K562 (cell line): Measurements from ENCODE around the gene PEX6. TPM values are rescaled to one million over a fixed set of nuclear protein-coding genes. Genes with fewer than 3 reads are reported as not detected.
A peak's percentile ranks its signal among the peaks of the same experiment; 100 is the strongest.

Source experiments
- ATAC-seq: fragments of 200-7000 bp; cut with Tn5 transposase; 3 replicates; pipeline ENCODE4 v1.9.1; 2020; ENCODE audit warnings: moderate library complexity
- BruUV-seq: library from RNA; stranded (reverse); fragments of 400-500 nt; replicated peaks from 2 replicates; lab custom pipeline; 2021; lab: Mats Ljungman, UMichigan
- CTCF ChIA-PET: fragments of 300-600 bp; formaldehyde crosslinking; extraction: SDS; loops from one replicate; lab custom pipeline; 2021; ENCODE audit warnings: low intra/inter-chr PET ratio; lab: Yijun Ruan, JAX
- POLR2A ChIA-PET: fragments of 300-600, 350-650 bp; sonication (Branson Sonifier 250); formaldehyde crosslinking; extraction: SDS; loops from one replicate; lab custom pipeline; 2021; ENCODE audit warnings: antibody characterized with exemption, inconsistent platforms; lab: Yijun Ruan, JAX
- DNase-seq, 4 experiments: peaks; one replicate each; pipeline versions ENCODE4 v3.0.0 to v3.0.0-alpha.2; 2011 to 2018; ENCODE audit warnings: low spot score in 3 of 4, mixed read lengths in 3 of 4; ENCODE audit errors: extremely low read depth in 1 of 4
- FAIRE-seq: peaks from 2 replicates; lab custom pipeline; 2011; peaks lifted over from hg19 to GRCh38; lab: Jason Lieb, UNC
- H2AFZ ChIP-seq: 2 replicates; pipeline ENCODE4 v1.6.0; 2011; ENCODE audit warnings: low read depth, low read length, control low read depth, inconsistent platforms
- H3K27ac ChIP-seq: fragments of 200-600 bp; 3 replicates; pipeline ENCODE4 v1.8.0; 2011; ENCODE audit warnings: low read depth, mild to moderate bottlenecking, control low read depth, inconsistent platforms, low read length, moderate library complexity, mixed read lengths; ENCODE audit errors: extremely low read depth
- H3K27me3 ChIP-seq, 2 experiments: fragments of 300-600 bp in 1 of 2; 2 replicates in 1 of 2; 3 replicates in 1 of 2; pipeline versions ENCODE4 v1.6.0 to v1.8.0; 2011; ENCODE audit warnings: inconsistent platforms in 2 of 2, low read length in 2 of 2, mild to moderate bottlenecking in 1 of 2, mixed read lengths in 1 of 2, moderate library complexity in 1 of 2; ENCODE audit not compliant: control insufficient read depth in 2 of 2, insufficient read depth in 2 of 2
- H3K36me3 ChIP-seq: fragments of 300-600 bp; 3 replicates; pipeline ENCODE4 v1.8.0; 2011; ENCODE audit warnings: mild to moderate bottlenecking, low read length, inconsistent platforms; ENCODE audit not compliant: control insufficient read depth, insufficient read depth
- H3K4me1 ChIP-seq, 2 experiments: fragments of 200-600 bp in 1 of 2; replicated peaks in 1 of 2; 2 replicates in 1 of 2; 3 replicates in 1 of 2; pipeline versions ENCODE4 v1.5.1 to v1.8.0; 2011; ENCODE audit warnings: inconsistent platforms in 2 of 2, low read length in 2 of 2, mild to moderate bottlenecking in 1 of 2, mixed read lengths in 1 of 2, moderate library complexity in 1 of 2; ENCODE audit not compliant: control insufficient read depth in 2 of 2, insufficient read depth in 2 of 2
- H3K4me2 ChIP-seq: 2 replicates; pipeline ENCODE4 v1.6.1; 2011; ENCODE audit warnings: low read length, control low read depth, inconsistent platforms, mixed read lengths; ENCODE audit not compliant: insufficient read depth
- H3K4me3 ChIP-seq: fragments of 200-600 bp; sonication (generic), shearing (Covaris generic); 2 replicates; pipeline ENCODE4 v1.5.1; 2016; ENCODE audit warnings: control low read depth, inconsistent platforms
- H3K79me2 ChIP-seq: fragments of 200-600 bp; 3 replicates; pipeline ENCODE4 v1.8.0; 2011; ENCODE audit warnings: low read length, inconsistent platforms; ENCODE audit not compliant: control insufficient read depth, insufficient read depth
- H3K9ac ChIP-seq, 2 experiments: 2 replicates each; pipeline versions ENCODE4 v1.6.0 to v1.6.1; 2011; ENCODE audit warnings: low read depth in 2 of 2, low read length in 2 of 2, control low read depth in 1 of 2, inconsistent platforms in 1 of 2, mild to moderate bottlenecking in 1 of 2, mixed read lengths in 1 of 2; ENCODE audit not compliant: insufficient read depth in 1 of 2
- H3K9me1 ChIP-seq: one replicate; pipeline ENCODE4 v1.6.0; 2011; ENCODE audit warnings: inconsistent platforms, mild to moderate bottlenecking, low read length, moderate library complexity; ENCODE audit not compliant: control insufficient read depth, insufficient read depth
- H3K9me3 ChIP-seq: replicated peaks from 2 replicates; pipeline ENCODE4 v1.5.1; 2011; ENCODE audit warnings: low read depth, low read length, inconsistent platforms; ENCODE audit not compliant: control insufficient read depth, insufficient read depth
- H4K20me1 ChIP-seq: replicated peaks from 2 replicates; pipeline ENCODE4 v1.6.1; 2011; ENCODE audit warnings: low read length, inconsistent platforms, mixed read lengths; ENCODE audit not compliant: control insufficient read depth, insufficient read depth
- ARHGAP35 ChIP-seq: fragments of 450-650 bp; IDR thresholded peaks from 2 replicates; pipeline ENCODE4 v1.6.1; 2018; ENCODE audit not compliant: partially characterized antibody
- CBX3 ChIP-seq, 2 experiments: IDR thresholded peaks; 1 replicate in 1 of 2; 2 replicates in 1 of 2; pipeline ENCODE4 v1.6.1; 2012; ENCODE audit warnings: inconsistent platforms in 2 of 2, low read length in 2 of 2, borderline replicate concordance in 1 of 2, control low read depth in 1 of 2
- FUS ChIP-seq: fragments of 200-400 bp; formaldehyde crosslinking; optimal IDR thresholded peaks from 2 replicates; pipeline ENCODE3; 2017; ENCODE audit warnings: low read depth, low read length
- HNRNPL ChIP-seq: fragments of 200-400 bp; formaldehyde crosslinking; IDR thresholded peaks from 2 replicates; pipeline ENCODE4 v1.6.1; 2017; ENCODE audit warnings: low read depth, mild to moderate bottlenecking, low read length
- NFYB ChIP-seq: IDR thresholded peaks from 2 replicates; pipeline ENCODE4 v1.6.1; 2011; ENCODE audit warnings: mild to moderate bottlenecking, moderate library complexity; ENCODE audit not compliant: insufficient read length; ENCODE audit errors: extremely low read depth
- PTRF ChIP-seq: fragments of 450-650 bp; IDR thresholded peaks from 2 replicates; pipeline ENCODE4 v1.6.1; 2016; ENCODE audit warnings: mild to moderate bottlenecking, missing genetic modification characterization, missing compliant biosample characterization
- PYGO2 ChIP-seq: fragments of 450-650 bp; IDR thresholded peaks from 2 replicates; pipeline ENCODE4 v1.6.1; 2016; ENCODE audit warnings: mild to moderate bottlenecking, missing genetic modification characterization, moderate library complexity, missing compliant biosample characterization
- SMARCB1 ChIP-seq: IDR thresholded peaks from 2 replicates; pipeline ENCODE4 v1.6.1; 2011; ENCODE audit warnings: improper control_type of control experiment, low read depth; ENCODE audit not compliant: insufficient read length
- TCF7L2 ChIP-seq: fragments of 150-350 bp; IDR thresholded peaks from 2 replicates; pipeline ENCODE4 v1.6.1; 2016; ENCODE audit warnings: low read depth, mild to moderate bottlenecking, low read length, moderate library complexity
- TEAD4 ChIP-seq, 2 experiments: sonication (generic) in 1 of 2; formaldehyde crosslinking in 1 of 2; IDR thresholded peaks; 2 replicates each; pipeline versions ENCODE4 v1.6.1 to v1.8.0; 2012 to 2022; ENCODE audit warnings: borderline replicate concordance in 1 of 2, inconsistent platforms in 1 of 2, low read length in 1 of 2, mild to moderate bottlenecking in 1 of 2, missing genetic modification reagents in 1 of 2
- ZNF551 ChIP-seq: fragments of 250-450 bp; sonication (Bioruptor Pico); IDR thresholded peaks from 2 replicates; pipeline ENCODE4 v1.5.0; 2021; ENCODE audit warnings: mild to moderate bottlenecking, moderate library complexity
- ZNF77 ChIP-seq: fragments of 250-450 bp; sonication (Bioruptor Pico); IDR thresholded peaks from 2 replicates; pipeline ENCODE4 v1.5.0; 2020
- WGBS: fragments of 100-300 bp; shearing (Covaris generic); methylation state at CpG from one replicate; pipeline ENCODE4 v1.1.6; 2016; ENCODE audit warnings: low coverage, mixed read lengths; ENCODE audit not compliant: insufficient coverage; ENCODE audit errors: missing lambda C conversion rate; 5-methylcytosine and 5-hydroxymethylcytosine counted together
- in situ Hi-C: fragments of 300-500 bp; cut with MboI; formaldehyde crosslinking; loops from 4 replicates; pipeline ENCODE4 v1.15.0; 2018; ENCODE audit warnings: inconsistent platforms, mixed read lengths
- intact Hi-C: fragments of 100-400 bp; cut with micrococcal nuclease; formaldehyde crosslinking; loops from 2 replicates; pipeline ENCODE4 v1.14.2; 2022
- polyA plus RNA-seq, 8 experiments: library from polyadenylated mRNA; depleted of rRNA in 4 of 8; stranded (reverse) in 5 of 8; unstranded in 3 of 8; fragments of >200 nt; fragmentation: Nextera tagmentation in 2 of 8; fragmentation: Illumina TruSeq in 1 of 8; extraction: Ambion mirVana in 2 of 8; extraction: Trizol in 1 of 8; gene quantifications; 2 replicates each; pipeline versions ENCODE4 v1.2.1 to v1.2.3, GENCODE V29; 2011 to 2014; ENCODE audit warnings: inconsistent platforms in 1 of 8, missing spikeins in 1 of 8
- total RNA-seq, 7 experiments: library from RNA; depleted of rRNA in 6 of 7; stranded (reverse); fragments of >200 nt in 6 of 7; fragmentation: Illumina TruSeq in 2 of 7; extraction: Trizol in 2 of 7; gene quantifications; 2 replicates each; pipeline versions ENCODE4 v1.2.1 to v1.2.3, GENCODE V29; 2011 to 2021; ENCODE audit warnings: low replicate concordance in 1 of 7
- TF ChIP-seq, protein P1 (sequence below): sonication (generic); formaldehyde crosslinking; IDR thresholded peaks from 2 replicates; pipeline ENCODE4 v1.8.0; 2022; ENCODE audit warnings: mild to moderate bottlenecking, missing genetic modification reagents
- TF ChIP-seq, protein P2 (sequence below), 2 experiments: fragments of 200-800 bp in 1 of 2; sonication (Bioruptor generic) in 1 of 2; sonication (generic) in 1 of 2; formaldehyde crosslinking in 1 of 2; IDR thresholded peaks in 1 of 2; conservative IDR thresholded peaks in 1 of 2; 2 replicates each; pipeline versions ENCODE4 v1.5.0 to v1.6.1; 2016 to 2020; ENCODE audit warnings: missing compliant biosample characterization in 1 of 2, missing genetic modification characterization in 1 of 2, missing genetic modification reagents in 1 of 2
- TF ChIP-seq, protein P3 (sequence below): fragments of 450-650 bp; IDR thresholded peaks from 2 replicates; pipeline ENCODE4 v1.6.1; 2018; ENCODE audit warnings: mild to moderate bottlenecking, low read depth; ENCODE audit not compliant: partially characterized antibody
- TF ChIP-seq, protein P4 (sequence below): fragments of 250-450 bp; sonication (Bioruptor Pico); IDR thresholded peaks from 2 replicates; pipeline ENCODE4 v1.5.0; 2021

The PEX6 gene
- total and polyA plus RNA-seq, 9 of the 15 experiments (the other 6 are each of a cell fraction or from before 2014, with no cell fraction given): 0.17 to 20.8 (median 6.9) TPM

DNA sequence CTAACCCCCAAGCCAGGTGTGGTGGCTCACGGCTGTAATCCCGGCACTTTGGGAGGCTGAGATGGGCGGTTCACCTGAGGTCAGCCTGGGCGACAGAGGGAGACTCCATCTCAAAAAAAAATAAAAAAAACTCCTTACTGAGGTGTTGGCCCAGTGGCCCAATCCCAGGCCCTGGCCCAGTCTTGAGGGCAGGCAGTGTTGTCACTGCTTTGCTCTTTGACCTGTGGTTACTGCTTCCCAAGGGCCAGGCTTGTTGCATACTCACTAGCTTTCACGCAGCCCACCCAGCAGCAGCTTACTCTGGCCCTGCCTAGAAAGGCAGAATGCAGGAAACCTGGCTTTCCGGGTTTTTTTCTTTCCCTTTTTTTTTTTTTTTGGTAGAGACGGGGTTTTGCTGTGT lies 36.5 kb downstream of the PEX6 start:
- Histone ChIP-seq H3K9me1 (no peaks in the 10 kb centered on the region), H3K4me1 (peaks cover 0 to 4% of the 10 kb centered on the region in 2 experiments; a peak in 1 of 5 replicates), H3K36me3 (peaks cover 31% of the 10 kb centered on the region; the same call in 2 of the 3 replicates), H3K9me3 (no peaks in the 10 kb centered on the region), H4K20me1 (no peaks in the 10 kb centered on the region), H3K9ac (peak overlapping the region in 1 of 2 experiments; percentile 24; a peak in 1 of 4 replicates), H3K4me2 (no peak overlapping the region), H3K79me2 (no peaks in the 10 kb centered on the region), H3K4me3 (no peak overlapping the region), H3K27me3 (no peaks in the 10 kb centered on the region), H3K27ac (no peak overlapping the region), H2AFZ (no peak overlapping the region)
- TF ChIP-seq TCF7L2: no peak
- TF ChIP-seq ARHGAP35: no peak
- no peak for TF ChIP-seq SMARCB1
- TF ChIP-seq PYGO2: no peak
- TF ChIP-seq, protein P1, sequence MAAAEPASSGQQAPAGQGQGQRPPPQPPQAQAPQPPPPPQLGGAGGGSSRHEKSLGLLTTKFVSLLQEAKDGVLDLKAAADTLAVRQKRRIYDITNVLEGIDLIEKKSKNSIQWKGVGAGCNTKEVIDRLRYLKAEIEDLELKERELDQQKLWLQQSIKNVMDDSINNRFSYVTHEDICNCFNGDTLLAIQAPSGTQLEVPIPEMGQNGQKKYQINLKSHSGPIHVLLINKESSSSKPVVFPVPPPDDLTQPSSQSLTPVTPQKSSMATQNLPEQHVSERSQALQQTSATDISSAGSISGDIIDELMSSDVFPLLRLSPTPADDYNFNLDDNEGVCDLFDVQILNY: no peak
- TF ChIP-seq PTRF: no peak
- TF ChIP-seq, protein P2, sequence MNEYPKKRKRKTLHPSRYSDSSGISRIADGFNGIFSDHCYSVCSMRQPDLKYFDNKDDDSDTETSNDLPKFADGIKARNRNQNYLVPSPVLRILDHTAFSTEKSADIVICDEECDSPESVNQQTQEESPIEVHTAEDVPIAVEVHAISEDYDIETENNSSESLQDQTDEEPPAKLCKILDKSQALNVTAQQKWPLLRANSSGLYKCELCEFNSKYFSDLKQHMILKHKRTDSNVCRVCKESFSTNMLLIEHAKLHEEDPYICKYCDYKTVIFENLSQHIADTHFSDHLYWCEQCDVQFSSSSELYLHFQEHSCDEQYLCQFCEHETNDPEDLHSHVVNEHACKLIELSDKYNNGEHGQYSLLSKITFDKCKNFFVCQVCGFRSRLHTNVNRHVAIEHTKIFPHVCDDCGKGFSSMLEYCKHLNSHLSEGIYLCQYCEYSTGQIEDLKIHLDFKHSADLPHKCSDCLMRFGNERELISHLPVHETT (CRISPR knock-in tag; conservative IDR thresholded peaks at IDR 0.05 in 1 of 2, IDR thresholded peaks at IDR 0.05 in 1 of 2): no peak
- no peak for TF ChIP-seq CBX3 (IDR thresholded peaks at IDR 0.05; ENCODE audit: borderline replicate concordance in 1 of 2, low read length in 2 of 2)
- TF ChIP-seq ZNF77 (CRISPR knock-in tag): no peak
- TF ChIP-seq, protein P3, sequence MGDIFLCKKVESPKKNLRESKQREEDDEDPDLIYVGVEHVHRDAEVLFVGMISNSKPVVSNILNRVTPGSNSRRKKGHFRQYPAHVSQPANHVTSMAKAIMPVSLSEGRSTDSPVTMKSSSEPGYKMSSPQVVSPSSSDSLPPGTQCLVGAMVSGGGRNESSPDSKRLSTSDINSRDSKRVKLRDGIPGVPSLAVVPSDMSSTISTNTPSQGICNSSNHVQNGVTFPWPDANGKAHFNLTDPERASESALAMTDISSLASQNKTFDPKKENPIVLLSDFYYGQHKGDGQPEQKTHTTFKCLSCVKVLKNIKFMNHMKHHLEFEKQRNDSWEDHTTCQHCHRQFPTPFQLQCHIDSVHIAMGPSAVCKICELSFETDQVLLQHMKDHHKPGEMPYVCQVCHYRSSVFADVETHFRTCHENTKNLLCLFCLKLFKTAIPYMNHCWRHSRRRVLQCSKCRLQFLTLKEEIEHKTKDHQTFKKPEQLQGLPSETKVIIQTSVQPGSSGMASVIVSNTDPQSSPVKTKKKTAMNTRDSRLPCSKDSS: no peak
- TF ChIP-seq NFYB: no peak
- no peak for TF ChIP-seq ZNF551
- no peak for TF ChIP-seq TEAD4 (IDR thresholded peaks at IDR 0.05; ENCODE audit: low read length)
- no peak for TF ChIP-seq TEAD4 (CRISPR knock-in tag; IDR thresholded peaks at IDR 0.05; ENCODE audit: borderline replicate concordance)
- TF ChIP-seq, protein P4, sequence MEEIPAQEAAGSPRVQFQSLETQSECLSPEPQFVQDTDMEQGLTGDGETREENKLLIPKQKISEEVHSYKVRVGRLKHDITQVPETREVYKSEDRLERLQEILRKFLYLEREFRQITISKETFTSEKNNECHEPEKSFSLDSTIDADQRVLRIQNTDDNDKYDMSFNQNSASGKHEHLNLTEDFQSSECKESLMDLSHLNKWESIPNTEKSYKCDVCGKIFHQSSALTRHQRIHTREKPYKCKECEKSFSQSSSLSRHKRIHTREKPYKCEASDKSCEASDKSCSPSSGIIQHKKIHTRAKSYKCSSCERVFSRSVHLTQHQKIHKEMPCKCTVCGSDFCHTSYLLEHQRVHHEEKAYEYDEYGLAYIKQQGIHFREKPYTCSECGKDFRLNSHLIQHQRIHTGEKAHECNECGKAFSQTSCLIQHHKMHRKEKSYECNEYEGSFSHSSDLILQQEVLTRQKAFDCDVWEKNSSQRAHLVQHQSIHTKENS (CRISPR knock-in tag): no peak
- no peak for TF ChIP-seq FUS
- TF ChIP-seq HNRNPL: no peak
- ATAC-seq (no peak), DNase-seq (peak in 2 of 4 experiments; percentile 2 to 8), FAIRE-seq (no peak)
- 81% methylated on average over 6 of the region's 7 CpGs for whole genome bisulfite sequencing
- ChIA-PET CTCF (no interaction called here), POLR2A (interaction anchor here (1.8 kb wide), 1 partner anchor 13 kb away, joined by 7 read pairs; the partner anchor contains the start of gene CNPY3)
- intact Hi-C loops: no loop called here
- no TSS peak for BruUV-seq
- in situ Hi-C loops: no loop called here
